ENCODE measurements around the gene IL24. TPM values are rescaled to one million over a fixed set of nuclear protein-coding genes. Genes with fewer than 3 reads are reported as not detected.

IL24 gene
- total and polyA plus RNA-seq, 10 of the 15 experiments (the other 5 are each of a cell fraction or from before 2014, with no cell fraction given): 0.05 to 19.8 (median 0.35) TPM; not detected in 1

GRCh38 chr1:206945779-206946178 lies 48.5 kb downstream of the IL24 start:
- RAD21 ChIA-PET (ENCODE audit: unreplicated experiment): interaction anchor here (0.8 to 0.9 kb wide), 2 partner anchors 12 to 181 kb away, joined by 3 to 4 read pairs; no protein-coding TSS in a partner anchor
- WGBS (ENCODE audit: insufficient coverage, insufficient replicate concordance, low lambda C conversion rate, missing lambda C conversion rate): 96% methylated on average over 4 of the region's 4 CpGs
- no peaks in the 10 kb centered on the region for H4K20me1 ChIP-seq (ENCODE audit: control insufficient read depth, insufficient read depth)
- H3K27me3 ChIP-seq (replicated peaks in 1 of 2; ENCODE audit: control insufficient read depth in 2 of 2, insufficient read depth in 2 of 2, low read length in 1 of 2): no peaks in the 10 kb centered on the region
- CTCF ChIA-PET: interaction anchor here (1.4 to 9.4 kb wide), 6 partner anchors 9 to 36 kb away, joined by 3 to 61 read pairs (median 12); no protein-coding TSS in a partner anchor
- peaks cover 4% of the 10 kb centered on the region; the same call in 2 of the 3 replicates for H3K9me3 ChIP-seq (replicated peaks; ENCODE audit: control insufficient read depth, insufficient read depth, low read length)
- H3K9ac ChIP-seq (ENCODE audit: control insufficient read depth, insufficient read depth, low read length): no peak overlapping the region
- DNase-seq (ENCODE audit: low read depth, low spot score) (no peak), ATAC-seq (no peak), FAIRE-seq (no peak)
- BruUV-seq (replicated peaks): no TSS peak
- no peak overlapping the region for H2AFZ ChIP-seq (ENCODE audit: control insufficient read depth, low read depth, low read length)
- H3K4me2 ChIP-seq (ENCODE audit: control insufficient read depth, insufficient read depth): no peak overlapping the region
- H3K27ac ChIP-seq (ENCODE audit: control insufficient read depth, insufficient read depth): no peak overlapping the region
- no peaks in the 10 kb centered on the region for H3K36me3 ChIP-seq (ENCODE audit: control insufficient read depth in 2 of 2, insufficient read depth in 2 of 2, low read length in 1 of 2)
- POLR2A ChIA-PET: no interaction called here
- intact Hi-C loops (cut with micrococcal nuclease; ENCODE audit: unreplicated experiment): no loop called here
- in situ Hi-C loops (cut with MboI): no loop called here
- peaks cover 14% of the 10 kb centered on the region for H3K4me1 ChIP-seq (ENCODE audit: control insufficient read depth, insufficient read depth, low read length)
- no peak overlapping the region for H3K4me3 ChIP-seq
- H3K79me2 ChIP-seq (ENCODE audit: control insufficient read depth, insufficient read depth, low read length): no peaks in the 10 kb centered on the region
- SMC1A ChIA-PET (ENCODE audit: uncharacterized antibody, unreplicated experiment): interaction anchor here (0.6 to 2.0 kb wide), 8 partner anchors 9 to 155 kb away, joined by 3 to 15 read pairs (median 4); partner anchors contain the start of gene FCAMR
- TF ChIP-seq HCFC1 (IDR thresholded peaks at IDR 0.05; ENCODE audit: low read length): no peak
- TF ChIP-seq ZNF24 (IDR thresholded peaks at IDR 0.05): no peak
- no peak for TF ChIP-seq MAX (IDR thresholded peaks at IDR 0.05; ENCODE audit: low read depth, low read length)
- no peak for TF ChIP-seq CBX3 (IDR thresholded peaks at IDR 0.05; ENCODE audit: borderline replicate concordance, low read depth)
- TF ChIP-seq PBX3 (IDR thresholded peaks at IDR 0.05; ENCODE audit: insufficient replicate concordance, low read depth, low read length): no peak
- no peak for TF ChIP-seq NRF1 (conservative IDR thresholded peaks at IDR 0.05; ENCODE audit: low read depth, low read length)
- no peak for TF ChIP-seq ZNF384 (IDR thresholded peaks at IDR 0.05; ENCODE audit: borderline replicate concordance, low read depth, low read length)
- no peak for TF ChIP-seq CUX1 (IDR thresholded peaks at IDR 0.05; ENCODE audit: insufficient replicate concordance, low read depth, low read length)
- no peak for TF ChIP-seq CBFB (IDR thresholded peaks at IDR 0.05; ENCODE audit: low read depth)
- no peak for TF ChIP-seq ATF2 (IDR thresholded peaks at IDR 0.05; ENCODE audit: low read length)
- TF ChIP-seq IRF5 (IDR thresholded peaks at IDR 0.05; ENCODE audit: borderline replicate concordance): no peak
- no peak for TF ChIP-seq E2F4 (IDR thresholded peaks at IDR 0.05; ENCODE audit: low read depth, low read length)
- TF ChIP-seq SMAD5 (IDR thresholded peaks at IDR 0.05; ENCODE audit: low read depth): no peak
- TF ChIP-seq SREBF2 (IDR thresholded peaks at IDR 0.05; ENCODE audit: low read length): no peak
